Amygdala (tissue), 56 donors: ENCODE results near the gene MCF2L.

Experiments
- DNase-seq, 56 donors: peaks; one replicate each; lab custom pipeline; 2025; lab: John Stamatoyannopoulos, UW

The MCF2L gene

GRCh38 chr13:113089693-113090414 lies 120.8 kb downstream of the MCF2L start:
- DNase-seq, result no peak

GRCh38 chr13:113090415-113090770 lies 121.4 kb downstream of the MCF2L start:
- no peak for DNase-seq

GRCh38 chr13:113090806-113091205 lies 121.8 kb downstream of the MCF2L start:
- DNase-seq, result no peak

DNA sequence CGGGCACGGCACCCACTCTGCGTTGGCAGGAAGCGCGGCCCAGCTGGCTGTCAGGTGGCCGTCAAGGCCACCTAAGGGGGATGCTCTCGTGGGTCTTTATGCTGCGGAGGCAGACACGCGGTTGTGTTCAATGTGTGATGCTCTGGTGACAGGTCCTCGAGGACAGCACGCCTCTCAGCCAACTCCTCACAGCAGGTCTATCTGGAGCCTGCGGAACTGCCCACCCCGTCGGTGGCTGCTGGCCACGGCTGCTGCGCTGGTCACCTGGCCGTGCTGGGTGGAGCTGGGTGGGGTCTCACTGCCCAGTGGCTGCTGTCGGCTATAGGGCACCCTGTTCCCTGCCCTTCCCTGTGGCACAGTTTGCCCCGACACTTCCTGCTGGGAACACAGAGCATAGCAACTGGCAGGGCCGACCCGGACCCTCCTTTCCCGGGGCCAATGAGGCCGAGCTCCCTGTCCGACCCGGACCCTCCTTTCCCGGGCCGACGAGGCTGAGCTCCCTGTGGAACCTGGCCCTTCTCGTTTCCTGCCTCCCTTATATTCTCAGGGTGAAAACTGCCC lies 122.3 kb downstream of the MCF2L start:
- no peak for DNase-seq

DNA sequence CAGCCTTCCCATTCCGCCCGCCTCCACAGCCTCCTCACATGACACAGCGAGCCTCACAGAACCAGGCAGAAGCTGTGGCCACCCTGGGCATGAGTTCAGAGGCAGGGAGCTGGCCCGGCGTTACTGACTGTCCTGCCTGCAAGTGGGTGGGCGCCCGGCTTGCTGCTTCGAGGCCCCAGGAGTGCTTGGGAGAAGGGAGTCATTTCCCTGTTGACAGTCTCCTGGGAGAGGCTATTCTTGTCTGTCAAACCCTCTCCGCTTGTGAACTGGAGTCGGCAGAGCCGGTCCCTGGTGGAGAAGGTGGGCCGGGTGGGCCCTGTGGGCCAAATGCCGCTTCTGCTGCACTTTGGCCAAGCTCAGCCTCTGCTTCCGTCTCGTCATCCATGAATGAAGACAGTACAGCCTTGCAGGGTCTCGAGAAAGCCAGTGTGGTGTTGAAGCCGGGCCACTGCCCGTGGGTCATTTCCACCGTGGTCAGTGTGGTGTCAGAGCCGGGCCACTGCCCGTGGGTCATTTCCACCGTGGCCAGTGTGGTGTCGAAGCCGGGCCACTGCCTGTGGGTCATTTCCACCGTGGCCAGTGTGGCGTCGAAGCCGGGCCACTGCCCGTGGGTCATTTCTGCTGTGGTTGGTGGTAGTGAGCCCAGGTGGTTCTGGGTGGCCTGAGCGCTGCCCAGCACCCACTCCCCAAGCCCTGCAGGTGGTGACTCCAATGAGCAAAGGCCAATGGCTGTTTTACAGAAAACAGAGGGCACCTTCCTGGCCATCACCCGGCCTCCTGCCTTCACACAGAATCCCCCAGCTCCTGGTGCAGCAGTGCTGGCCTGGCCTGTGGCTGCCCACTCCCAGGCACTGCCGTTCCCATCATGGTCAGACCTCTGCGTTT lies 123.1 kb downstream of the MCF2L start:
- no peak for DNase-seq

GRCh38 chr13:113092776-113093579 lies 124.0 kb downstream of the MCF2L start:
- DNase-seq, result no peak

- peak in 1 of 56 donors; percentile 23 for DNase-seq
Measured at GRCh38 chr13:113093580-113094409, 124.8 kb downstream of the MCF2L start.

- no peak for DNase-seq
Measured at GRCh38 chr13:113094410-113094800, 125.4 kb downstream of the MCF2L start.

DNA sequence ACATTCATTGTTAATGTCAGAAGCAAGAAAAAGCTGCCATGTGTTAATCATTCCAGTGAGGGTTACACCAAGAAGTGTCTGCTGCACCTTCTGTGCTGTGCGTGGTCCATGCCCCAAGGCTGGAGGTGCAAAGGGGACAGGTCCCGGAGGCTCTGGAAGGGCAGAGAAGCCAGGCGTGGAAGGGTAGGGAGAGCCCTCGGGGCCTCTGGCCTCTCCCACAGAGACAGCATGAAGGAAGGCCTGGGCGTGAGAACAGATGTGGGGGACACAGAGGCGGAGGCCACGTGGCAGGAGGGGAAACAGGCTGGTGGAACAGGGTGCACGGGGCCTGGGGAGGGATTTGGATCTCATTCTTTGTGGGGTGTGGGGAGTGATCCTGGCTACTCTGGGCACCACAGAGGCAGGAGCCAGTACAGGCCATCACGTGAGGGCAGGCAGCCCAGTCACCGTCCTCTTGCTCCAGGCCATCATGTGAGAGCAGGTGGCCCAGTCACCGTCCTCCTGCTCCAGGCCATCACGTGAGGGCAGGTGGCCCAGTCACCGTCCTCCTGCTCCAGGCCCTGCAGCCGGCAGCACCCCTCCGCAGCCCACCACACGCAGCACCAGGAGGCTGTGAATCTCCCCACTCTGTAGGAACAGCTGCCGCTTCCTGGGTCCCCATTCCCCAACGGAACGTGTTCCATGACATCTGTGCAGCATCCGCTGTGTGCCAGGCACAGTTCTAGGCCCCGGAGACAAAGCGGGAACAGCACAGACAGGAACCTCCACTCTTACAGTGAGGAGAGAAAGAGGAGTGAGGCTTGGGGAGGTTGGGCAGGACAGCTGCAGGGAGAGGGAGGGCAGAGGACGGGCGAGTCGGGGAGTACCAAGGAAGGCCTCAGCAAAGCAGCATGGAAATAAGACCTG lies 126.4 kb downstream of the MCF2L start:
- no peak for DNase-seq

- no peak for DNase-seq
Measured at GRCh38 chr13:113096052-113096744, 127.2 kb downstream of the MCF2L start.

GRCh38 chr13:113096745-113097305 lies 127.8 kb downstream of the MCF2L start:
- no peak for DNase-seq

DNA sequence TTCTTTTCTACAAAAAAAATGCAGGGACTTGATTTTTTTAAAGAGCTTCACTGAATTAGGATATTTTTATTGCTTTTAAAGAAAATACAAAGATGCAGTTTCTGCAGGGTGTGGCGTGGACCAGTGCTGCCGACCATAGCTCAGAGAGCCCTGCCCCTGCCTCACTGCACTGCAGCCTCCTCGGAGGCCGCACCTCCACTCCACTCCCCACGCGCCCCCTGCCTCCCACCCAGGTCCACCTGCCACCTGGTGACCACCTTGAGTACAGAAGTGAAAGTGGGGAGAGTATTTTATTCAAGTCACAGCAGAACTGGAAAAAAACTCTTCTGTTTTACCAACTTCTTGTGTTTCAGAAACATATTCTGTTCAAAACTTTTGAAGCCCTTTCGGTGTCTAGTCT lies 128.6 kb downstream of the MCF2L start:
- DNase-seq, result no peak

DNA sequence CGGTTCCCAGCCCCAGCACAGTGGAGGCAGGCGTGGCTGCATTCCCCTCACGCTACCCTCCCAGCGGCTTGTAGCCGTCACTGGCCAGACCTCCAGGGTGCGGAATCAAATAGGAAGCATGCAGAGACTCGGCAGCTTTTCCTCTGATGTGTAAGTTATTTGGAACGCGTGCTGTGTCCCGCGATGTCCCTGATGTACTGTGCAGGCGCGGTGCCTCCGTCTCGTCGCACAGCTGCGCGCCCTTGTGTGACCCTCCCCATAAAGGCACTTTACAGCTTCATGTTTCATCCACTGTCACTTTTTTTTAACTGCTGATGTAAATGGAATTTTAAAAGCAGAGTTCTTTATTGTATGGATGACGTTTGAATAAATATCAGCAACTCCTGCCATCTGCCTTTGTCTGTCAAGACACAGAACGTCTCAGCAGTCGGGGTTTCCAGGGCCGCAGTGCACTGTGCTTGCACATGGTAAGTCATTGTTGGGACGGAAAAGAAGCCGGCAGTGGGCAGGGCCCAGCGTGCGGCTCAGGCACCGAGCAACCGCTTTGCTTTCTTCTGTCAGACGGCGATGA lies 129.2 kb downstream of the MCF2L start:
- no peak for DNase-seq

- DNase-seq, result no peak
Measured at GRCh38 chr13:113099142-113099541, 130.1 kb downstream of the MCF2L start.

GRCh38 chr13:113102302-113102701 lies 133.3 kb downstream of the MCF2L start:
- DNase-seq, result peak in 9 of 56 donors; percentile 13 to 35 (median 28)

- DNase-seq, result no peak
Measured at GRCh38 chr13:113102727-113103126, 133.7 kb downstream of the MCF2L start.

GRCh38 chr13:113103646-113104045 lies 134.6 kb downstream of the MCF2L start:
- DNase-seq, result no peak
